GM18907 (cell line): ENCODE results near the gene FOS.
A peak's percentile ranks its signal among the peaks of the same experiment; 100 is the strongest.
"Not testable (repeated sequence)": the region's sequence is repeated elsewhere in the genome, so short reads cannot be mapped to it uniquely, and the experiment has no call there.

Source experiments
- ATAC-seq: cut with Tn5 transposase; IDR thresholded peaks from one replicate; pipeline ENCODE4 v1.9.1; 2021; ENCODE audit warnings: mild to moderate bottlenecking, moderate library complexity; ENCODE audit not compliant: unreplicated experiment

The FOS gene

DNA sequence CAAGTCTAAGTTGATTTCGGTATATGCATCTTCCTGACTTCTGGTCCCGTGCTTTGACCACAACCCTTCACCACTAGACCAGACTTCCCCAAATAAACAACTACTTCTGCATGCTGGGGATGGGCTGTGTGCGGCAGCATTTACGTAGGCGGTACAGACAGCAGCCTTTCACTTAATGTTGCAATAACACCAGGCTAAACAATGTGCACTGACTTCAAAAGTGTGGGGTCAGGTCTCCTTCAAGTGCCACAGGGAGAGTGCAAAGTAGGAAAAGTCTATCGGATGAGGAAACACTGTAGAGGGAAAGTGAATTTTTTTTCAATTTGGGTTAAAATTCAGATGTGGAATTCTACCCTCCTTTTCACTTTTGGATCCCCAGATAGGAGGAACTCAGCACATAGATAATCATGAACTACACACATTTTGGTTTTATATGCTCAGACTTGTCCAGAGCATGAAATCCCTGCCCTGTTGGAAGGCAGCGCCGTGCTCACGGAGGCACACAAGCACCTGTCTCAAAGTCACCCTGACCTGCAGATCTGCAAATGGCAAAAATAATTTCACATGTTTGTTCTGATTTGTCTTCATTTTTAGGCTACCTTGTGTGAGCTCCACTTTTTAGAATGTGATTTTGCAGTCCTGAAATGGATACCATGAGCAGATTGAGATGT lies 3.6 kb upstream of the FOS start:
- ATAC-seq: no peak

DNA sequence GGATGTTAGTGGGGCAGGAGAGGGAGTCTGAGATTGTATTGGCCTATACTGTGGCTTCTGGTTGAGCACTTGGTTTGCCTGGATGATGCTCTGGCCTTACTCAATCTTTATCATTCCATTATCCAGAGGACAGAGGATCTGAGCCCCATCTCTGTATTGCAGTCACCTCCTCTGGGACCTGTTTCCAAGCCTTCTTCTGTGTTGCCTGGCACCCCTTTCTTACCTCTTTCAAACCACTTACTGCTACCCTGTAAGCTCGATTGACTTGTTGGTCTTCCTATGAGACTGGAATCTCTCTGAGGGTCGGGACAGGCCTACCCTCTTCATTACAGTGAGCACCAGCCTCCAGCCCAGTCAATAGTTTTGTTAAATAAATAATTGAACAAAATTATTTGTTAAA lies 3.0 kb upstream of the FOS start:
- ATAC-seq: no peak

DNA sequence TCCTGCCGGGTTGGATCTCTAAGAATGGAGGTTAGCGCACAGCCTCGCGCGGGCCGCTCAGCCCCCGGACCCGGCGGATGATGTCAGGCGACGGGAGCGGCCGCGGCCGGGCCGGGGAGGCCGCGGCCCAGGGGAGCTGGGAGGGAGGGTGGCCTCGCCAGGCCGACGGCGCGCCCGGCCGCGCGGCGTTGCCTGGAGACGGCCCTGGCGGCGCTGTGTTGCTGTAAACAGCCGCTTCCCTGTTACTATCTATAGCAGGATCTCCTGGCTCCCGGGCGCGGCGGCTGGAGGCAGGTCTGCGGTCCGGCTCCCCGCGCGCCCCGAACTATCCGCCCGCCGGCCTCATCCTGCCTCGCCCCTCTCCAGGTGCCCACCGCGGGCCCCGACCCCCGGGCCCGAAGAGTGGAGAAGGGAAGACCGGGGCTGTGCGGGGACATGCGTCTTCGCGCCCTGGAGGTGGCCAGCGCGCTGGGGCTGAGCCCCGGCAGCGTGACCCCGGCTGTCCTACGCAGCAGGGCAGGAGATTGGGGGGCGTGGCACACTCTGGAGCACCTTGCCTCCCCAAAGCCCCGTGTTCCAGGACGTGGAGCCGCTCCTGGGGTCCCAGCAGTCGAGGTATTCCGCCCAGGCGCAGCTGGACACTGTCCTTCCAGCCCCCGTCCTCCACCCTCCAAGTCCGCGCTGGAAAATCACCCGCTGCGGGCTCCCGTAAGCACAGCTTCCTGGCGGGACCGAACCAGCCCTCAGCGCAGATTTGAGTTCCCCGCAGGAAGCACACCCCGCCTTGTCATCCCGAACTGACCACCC lies 1.4 kb upstream of the FOS start:
- ATAC-seq: no peak

DNA sequence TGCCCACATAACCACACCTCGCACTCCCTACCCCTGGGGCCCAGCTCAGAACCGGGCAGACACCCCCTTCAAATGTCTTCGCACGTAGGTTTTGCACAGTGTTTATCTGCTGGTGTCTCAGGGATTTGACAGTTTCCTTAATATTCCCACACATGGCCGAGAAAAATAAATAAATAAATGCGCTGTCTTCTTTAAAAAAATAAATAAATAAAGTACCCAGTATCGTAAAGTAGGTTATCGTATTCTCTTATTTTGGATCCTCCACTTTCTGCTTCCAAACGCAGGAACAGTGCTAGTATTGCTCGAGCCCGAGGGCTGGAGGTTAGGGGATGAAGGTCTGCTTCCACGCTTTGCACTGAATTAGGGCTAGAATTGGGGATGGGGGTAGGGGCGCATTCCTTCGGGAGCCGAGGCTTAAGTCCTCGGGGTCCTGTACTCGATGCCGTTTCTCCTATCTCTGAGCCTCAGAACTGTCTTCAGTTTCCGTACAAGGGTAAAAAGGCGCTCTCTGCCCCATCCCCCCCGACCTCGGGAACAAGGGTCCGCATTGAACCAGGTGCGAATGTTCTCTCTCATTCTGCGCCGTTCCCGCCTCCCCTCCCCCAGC lies 710 bp upstream of the FOS start:
- ATAC-seq: no peak

DNA sequence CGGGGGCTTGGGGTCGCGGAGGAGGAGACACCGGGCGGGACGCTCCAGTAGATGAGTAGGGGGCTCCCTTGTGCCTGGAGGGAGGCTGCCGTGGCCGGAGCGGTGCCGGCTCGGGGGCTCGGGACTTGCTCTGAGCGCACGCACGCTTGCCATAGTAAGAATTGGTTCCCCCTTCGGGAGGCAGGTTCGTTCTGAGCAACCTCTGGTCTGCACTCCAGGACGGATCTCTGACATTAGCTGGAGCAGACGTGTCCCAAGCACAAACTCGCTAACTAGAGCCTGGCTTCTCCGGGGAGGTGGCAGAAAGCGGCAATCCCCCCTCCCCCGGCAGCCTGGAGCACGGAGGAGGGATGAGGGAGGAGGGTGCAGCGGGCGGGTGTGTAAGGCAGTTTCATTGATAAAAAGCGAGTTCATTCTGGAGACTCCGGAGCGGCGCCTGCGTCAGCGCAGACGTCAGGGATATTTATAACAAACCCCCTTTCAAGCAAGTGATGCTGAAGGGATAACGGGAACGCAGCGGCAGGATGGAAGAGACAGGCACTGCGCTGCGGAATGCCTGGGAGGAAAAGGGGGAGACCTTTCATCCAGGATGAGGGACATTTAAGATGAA lies 630 bp downstream of the FOS start:
- ATAC-seq: peak; percentile 0

DNA sequence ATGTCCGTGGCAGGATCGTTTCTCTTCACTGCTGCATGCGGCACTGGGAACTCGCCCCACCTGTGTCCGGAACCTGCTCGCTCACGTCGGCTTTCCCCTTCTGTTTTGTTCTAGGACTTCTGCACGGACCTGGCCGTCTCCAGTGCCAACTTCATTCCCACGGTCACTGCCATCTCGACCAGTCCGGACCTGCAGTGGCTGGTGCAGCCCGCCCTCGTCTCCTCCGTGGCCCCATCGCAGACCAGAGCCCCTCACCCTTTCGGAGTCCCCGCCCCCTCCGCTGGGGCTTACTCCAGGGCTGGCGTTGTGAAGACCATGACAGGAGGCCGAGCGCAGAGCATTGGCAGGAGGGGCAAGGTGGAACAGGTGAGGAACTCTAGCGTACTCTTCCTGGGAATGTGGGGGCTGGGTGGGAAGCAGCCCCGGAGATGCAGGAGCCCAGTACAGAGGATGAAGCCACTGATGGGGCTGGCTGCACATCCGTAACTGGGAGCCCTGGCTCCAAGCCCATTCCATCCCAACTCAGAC lies 1.2 kb downstream of the FOS start:
- ATAC-seq: no peak

DNA sequence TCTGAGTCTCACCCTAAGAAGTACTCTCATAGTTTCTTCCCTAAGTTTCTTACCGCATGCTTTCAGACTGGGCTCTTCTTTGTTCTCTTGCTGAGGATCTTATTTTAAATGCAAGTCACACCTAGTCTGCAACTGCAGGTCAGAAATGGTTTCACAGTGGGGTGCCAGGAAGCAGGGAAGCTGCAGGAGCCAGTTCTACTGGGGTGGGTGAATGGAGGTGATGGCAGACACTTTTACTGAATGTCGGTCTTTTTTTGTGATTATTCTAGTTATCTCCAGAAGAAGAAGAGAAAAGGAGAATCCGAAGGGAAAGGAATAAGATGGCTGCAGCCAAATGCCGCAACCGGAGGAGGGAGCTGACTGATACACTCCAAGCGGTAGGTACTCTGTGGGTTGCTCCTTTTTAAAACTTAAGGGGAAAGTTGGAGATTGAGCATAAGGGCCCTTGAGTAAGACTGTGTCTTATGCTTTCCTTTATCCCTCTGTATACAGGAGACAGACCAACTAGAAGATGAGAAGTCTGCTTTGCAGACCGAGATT lies 1.7 kb downstream of the FOS start:
- ATAC-seq: no peak

DNA sequence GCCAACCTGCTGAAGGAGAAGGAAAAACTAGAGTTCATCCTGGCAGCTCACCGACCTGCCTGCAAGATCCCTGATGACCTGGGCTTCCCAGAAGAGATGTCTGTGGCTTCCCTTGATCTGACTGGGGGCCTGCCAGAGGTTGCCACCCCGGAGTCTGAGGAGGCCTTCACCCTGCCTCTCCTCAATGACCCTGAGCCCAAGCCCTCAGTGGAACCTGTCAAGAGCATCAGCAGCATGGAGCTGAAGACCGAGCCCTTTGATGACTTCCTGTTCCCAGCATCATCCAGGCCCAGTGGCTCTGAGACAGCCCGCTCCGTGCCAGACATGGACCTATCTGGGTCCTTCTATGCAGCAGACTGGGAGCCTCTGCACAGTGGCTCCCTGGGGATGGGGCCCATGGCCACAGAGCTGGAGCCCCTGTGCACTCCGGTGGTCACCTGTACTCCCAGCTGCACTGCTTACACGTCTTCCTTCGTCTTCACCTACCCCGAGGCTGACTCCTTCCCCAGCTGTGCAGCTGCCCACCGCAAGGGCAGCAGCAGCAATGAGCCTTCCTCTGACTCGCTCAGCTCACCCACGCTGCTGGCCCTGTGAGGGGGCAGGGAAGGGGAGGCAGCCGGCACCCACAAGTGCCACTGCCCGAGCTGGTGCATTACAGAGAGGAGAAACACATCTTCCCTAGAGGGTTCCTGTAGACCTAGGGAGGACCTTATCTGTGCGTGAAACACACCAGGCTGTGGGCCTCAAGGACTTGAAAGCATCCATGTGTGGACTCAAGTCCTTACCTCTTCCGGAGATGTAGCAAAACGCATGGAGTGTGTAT lies 2.4 kb downstream of the FOS start:
- ATAC-seq: no peak

DNA sequence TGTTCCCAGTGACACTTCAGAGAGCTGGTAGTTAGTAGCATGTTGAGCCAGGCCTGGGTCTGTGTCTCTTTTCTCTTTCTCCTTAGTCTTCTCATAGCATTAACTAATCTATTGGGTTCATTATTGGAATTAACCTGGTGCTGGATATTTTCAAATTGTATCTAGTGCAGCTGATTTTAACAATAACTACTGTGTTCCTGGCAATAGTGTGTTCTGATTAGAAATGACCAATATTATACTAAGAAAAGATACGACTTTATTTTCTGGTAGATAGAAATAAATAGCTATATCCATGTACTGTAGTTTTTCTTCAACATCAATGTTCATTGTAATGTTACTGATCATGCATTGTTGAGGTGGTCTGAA lies 3.0 kb downstream of the FOS start:
- ATAC-seq: no peak

DNA sequence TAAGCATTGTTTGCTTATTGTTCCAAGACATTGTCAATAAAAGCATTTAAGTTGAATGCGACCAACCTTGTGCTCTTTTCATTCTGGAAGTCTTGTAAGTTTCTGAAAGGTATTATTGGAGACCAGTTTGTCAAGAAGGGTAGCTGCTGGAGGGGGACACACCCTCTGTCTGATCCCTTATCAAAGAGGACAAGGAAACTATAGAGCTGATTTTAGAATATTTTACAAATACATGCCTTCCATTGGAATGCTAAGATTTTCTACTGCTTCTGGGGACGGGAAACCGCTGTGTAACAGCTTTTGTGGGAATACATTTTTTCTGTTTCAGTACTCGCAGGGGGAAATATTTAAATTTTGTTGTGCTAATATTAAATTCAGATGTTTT lies 3.5 kb downstream of the FOS start:
- no peak for ATAC-seq

DNA sequence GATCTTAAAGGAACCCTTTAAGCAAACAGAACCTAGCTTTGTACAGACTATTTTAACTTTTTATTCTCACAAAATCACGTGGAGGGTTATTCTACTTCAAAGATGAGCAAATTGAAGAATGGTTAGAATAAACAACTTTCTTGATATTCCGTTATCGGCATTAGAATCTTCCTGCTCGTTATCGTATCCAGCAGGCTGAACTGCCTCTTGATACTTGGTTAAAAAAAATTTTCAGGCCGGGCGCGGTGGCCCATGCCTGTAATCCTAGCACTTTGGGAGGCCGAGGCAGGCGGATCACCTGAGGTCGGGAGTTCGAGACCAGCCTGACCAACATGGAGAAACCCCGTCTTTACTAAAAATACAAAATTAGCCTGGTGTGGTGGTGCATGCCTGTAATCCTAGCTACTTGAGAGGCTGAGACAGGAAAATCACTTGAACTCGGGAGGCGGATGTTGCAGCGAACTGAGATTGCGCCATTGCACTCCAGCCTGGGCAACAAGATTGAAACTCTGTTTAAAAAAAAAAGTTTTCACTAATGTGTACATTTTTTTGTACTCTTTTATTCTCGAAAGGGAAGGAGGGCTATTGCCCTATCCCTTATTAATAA lies 4.0 kb downstream of the FOS start:
- not testable (repeated sequence) for ATAC-seq

DNA sequence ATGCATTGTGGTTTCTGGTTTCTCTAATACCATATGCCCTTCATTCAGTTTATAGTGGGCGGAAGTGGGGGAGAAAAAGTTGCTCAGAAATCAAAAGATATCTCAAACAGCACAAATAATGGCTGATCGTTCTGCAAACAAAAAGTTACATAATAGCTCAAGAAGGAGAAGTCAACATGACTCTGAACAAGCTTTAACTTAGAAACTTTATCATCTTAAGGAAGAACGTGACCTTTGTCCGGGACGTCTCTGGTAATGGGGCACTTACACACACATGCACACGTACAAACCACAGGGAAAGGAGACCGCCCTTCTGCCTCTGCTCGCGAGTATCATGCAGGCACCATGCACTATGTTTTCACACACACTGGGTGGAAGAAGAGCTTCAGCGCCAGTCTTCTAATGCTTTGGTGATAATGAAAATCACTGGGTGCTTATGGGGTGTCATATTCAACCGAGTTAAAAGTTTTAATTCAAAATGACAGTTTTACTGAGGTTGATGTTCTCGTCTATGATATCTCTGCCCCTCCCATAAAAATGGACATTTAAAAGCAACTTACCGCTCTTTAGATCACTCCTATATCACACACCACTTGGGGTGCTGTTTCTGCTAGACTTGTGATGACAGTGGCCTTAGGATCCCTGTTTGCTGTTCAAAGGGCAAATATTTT lies 4.7 kb downstream of the FOS start:
- no peak for ATAC-seq

DNA sequence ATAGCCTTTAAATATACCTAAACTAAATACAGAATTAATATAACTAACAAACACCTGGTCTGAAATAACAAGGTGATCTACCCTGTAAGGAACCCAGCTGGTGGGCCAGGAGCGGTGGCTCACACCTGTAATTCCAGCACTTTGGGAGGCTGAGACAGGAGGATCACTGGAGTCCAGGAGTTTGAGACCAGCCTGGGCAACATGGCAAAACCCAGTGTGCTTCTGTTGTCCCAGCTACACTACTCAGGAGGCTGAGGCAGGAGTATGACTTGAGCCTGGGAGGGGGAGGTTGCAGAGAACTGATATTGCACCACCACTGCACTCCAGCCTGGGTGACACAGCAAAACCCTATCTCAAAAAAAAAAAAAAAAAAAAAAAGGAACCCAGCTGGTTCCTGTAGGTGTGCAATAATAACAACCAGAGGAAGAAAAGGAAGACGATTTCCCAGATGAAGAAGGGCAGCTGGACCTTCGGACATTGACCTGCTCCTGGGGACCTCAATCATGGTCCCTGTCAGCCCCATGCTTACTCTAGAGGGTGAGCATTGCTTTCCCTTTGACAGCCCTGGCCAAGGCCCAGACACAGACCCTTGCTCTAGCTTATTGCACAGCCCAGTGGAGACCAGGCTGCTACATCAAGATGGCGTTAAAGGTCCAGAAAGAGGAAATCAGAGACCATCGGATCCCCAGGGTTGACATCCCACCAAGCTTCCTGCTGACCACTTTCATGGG lies 5.4 kb downstream of the FOS start:
- ATAC-seq: no peak

DNA sequence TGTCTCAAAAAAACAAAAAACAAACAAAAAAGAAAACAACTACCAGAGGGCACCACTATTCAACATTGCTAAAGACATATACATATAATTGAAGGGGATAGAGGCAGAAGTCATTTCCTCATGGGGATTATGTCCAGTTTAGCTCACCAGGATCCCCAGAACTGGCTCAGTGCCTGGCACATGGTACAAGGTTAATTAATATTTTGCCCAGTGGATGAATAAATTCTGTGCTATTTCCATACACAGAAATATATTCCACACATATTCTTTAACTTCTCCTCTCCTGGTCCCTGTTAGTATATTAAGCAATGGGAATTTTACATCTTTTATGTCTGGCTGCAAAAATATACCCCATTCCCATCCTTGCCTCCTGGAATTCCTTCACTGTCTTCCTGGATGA lies 6.7 kb downstream of the FOS start:
- no peak for ATAC-seq

DNA sequence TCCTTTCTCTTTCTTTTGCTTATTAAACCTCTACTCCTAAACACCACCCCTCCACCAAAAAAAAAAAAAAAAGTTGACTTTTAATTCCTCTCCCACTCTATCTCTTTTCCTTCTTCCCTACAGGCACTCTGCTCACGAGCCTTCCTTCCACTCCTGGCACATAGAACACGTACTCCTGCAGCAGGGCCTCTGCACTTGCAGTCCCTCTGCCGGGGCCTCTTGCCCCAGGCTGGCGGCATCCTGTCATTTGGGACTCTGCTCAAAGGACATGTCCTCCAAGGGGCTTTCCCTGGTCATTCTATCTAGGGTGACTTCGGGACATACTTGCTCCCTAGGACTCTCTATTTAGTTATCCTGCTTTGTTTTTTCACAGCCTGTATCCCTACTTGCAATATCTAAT lies 7.7 kb downstream of the FOS start:
- no peak for ATAC-seq

DNA sequence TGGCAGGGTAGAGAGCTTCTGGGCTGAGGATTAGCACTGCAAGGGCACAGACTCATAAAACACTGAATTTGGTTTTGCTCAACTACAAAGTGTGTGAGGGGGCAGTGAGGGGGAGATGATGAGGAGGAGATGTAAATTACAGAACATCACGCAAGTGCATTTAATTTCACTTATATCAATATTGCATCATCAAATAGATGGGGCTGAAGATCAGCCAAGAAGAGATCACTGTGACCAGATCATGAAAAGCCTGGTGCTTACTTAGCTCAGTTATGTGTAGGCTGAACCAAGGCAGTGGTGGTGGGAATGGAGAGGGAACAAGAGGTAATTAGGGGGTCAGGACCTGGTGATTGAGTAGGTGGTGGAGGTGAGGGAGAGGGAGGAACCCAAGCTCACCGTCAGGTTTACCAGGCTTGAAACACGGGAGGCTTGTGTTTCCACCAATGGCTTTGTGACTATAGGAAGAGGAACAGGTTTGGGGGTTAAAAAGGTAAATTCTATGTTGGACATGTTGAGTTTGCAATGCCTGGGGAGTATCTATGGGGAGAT lies 11.3 kb downstream of the FOS start:
- ATAC-seq: no peak

DNA sequence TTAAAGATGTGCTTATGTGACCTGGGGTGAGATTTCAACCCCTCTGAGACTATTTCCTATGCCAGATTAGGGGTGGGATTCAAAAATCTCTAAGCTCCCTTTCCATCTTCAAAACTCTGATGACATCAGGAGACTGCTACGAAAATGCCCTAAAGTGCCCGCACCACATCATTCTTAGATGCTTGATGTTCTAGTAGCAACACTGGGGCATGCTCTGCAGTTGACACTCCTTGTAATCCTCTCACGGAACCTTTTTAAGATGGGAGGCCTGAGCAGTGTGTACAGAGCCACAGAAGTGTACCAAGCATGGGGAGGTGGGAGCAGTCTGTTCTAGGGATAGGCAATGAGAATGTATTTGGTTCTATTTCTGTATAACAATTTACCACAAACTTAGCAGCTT lies 12.2 kb downstream of the FOS start:
- ATAC-seq: no peak

DNA sequence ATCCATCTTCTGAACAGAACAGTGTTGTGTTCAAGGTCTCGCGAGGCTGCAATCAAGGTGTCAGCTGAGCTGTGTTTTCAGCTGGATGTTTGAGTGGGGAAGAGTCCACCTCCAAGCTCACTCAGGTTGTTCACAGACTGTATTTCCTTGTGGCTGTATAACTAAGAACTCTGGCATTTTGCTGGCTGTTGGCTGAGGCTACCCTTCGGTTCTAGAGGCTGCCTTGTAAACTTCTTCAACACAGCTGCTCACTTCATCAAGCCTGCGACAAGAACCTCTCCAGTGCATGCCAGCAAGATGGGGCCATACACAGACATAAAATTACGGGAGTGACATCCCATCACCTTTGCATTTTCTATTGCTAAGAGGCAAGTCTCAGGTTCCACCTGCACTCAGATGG lies 12.7 kb downstream of the FOS start:
- ATAC-seq: no peak
